AG04450 (cell line): ENCODE data around the gene ABLIM3. TPM values are rescaled to one million over a fixed set of nuclear protein-coding genes. Genes with fewer than 3 reads are reported as not detected.
A peak's percentile ranks its signal among the peaks of the same experiment; 100 is the strongest.

Experiments used
- CTCF ChIA-PET: fragments of 300-600, 350-600 bp; formaldehyde crosslinking; extraction: SDS; loops from one replicate; lab custom pipeline; 2022; ENCODE audit warnings: antibody characterized with exemption, inconsistent platforms; lab: Charles Lee
- POLR2A ChIA-PET: fragments of 350-600 bp; formaldehyde crosslinking; extraction: SDS; loops from one replicate; lab custom pipeline; 2021; ENCODE audit warnings: antibody characterized with exemption, inconsistent platforms; lab: Yijun Ruan, JAX
- DNase-seq: peaks from one replicate; pipeline ENCODE4 v3.0.0-alpha.2; 2011; ENCODE audit warnings: low read depth, low spot score
- H3K27ac ChIP-seq: one replicate; pipeline ENCODE4 v1.5.1; 2012; ENCODE audit warnings: low read depth, low read length, control low read depth
- H3K27me3 ChIP-seq: one replicate; pipeline ENCODE4 v1.6.0; 2012; ENCODE audit warnings: low read length; ENCODE audit not compliant: control insufficient read depth, insufficient read depth
- H3K4me3 ChIP-seq: 2 replicates; pipeline ENCODE4 v1.5.1; 2011; ENCODE audit warnings: mild to moderate bottlenecking, low read depth, low read length, control low read depth
- H3K9me3 ChIP-seq: 2 replicates; pipeline ENCODE4 v1.5.1; 2012; ENCODE audit warnings: low read length; ENCODE audit not compliant: control insufficient read depth, insufficient read depth
- polyA plus RNA-seq: library from polyadenylated mRNA; depleted of rRNA; stranded (reverse); fragments of >200 nt; gene quantifications from 2 replicates; pipeline ENCODE4 v1.2.3, GENCODE V29; 2011
- TF ChIP-seq, protein P1 (sequence below): IDR thresholded peaks from 2 replicates; pipeline ENCODE4 v1.5.1; 2011; ENCODE audit warnings: low read depth, low read length, control low read depth, inconsistent platforms

Gene ABLIM3
- polyA plus RNA-seq, 1 experiment = 52.6 TPM

DNA sequence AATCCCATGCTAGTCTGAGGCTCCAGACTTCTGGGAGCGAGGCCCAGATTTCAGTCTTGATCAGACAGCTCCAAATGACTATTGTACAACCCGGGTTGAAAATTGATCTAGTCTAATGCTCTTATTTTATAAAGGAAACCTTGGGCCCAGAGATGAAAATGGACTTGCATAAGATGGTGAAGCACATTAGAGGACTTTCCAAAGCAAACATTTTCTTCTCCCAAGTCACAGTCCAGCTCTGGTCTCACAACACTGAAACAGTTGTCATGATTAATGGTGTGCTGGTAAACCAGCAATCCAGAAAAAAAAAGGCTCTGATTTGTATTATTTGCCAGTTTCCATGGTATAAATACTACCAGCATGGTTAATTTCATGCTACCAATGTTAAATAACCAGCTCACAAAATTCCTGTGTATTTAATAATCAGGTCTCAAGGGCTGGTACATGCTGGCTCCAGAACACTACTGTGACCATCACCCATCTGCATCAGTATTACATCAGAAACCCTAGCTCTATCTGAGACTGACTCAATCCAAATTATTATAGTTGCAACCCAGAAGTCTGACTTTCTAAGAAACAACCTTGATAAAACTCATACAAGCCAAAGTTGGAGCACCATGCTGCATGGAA is 32.5 kb upstream of the ABLIM3 start:
- ChIA-PET CTCF (interaction anchor here (0.9 to 19.4 kb wide), 5 partner anchors 74 to 666 kb away, joined by 3 to 750 read pairs (median 3); no protein-coding TSS in a partner anchor), POLR2A (interaction anchor here (0.6 kb wide), 1 partner anchor 378 kb away, joined by 3 read pairs; no protein-coding TSS in a partner anchor)
- Histone ChIP-seq H3K9me3 (no peaks in the 10 kb centered on the region), H3K4me3 (no peak overlapping the region), H3K27ac (no peak overlapping the region), H3K27me3 (no peaks in the 10 kb centered on the region)
- TF ChIP-seq, protein P1, sequence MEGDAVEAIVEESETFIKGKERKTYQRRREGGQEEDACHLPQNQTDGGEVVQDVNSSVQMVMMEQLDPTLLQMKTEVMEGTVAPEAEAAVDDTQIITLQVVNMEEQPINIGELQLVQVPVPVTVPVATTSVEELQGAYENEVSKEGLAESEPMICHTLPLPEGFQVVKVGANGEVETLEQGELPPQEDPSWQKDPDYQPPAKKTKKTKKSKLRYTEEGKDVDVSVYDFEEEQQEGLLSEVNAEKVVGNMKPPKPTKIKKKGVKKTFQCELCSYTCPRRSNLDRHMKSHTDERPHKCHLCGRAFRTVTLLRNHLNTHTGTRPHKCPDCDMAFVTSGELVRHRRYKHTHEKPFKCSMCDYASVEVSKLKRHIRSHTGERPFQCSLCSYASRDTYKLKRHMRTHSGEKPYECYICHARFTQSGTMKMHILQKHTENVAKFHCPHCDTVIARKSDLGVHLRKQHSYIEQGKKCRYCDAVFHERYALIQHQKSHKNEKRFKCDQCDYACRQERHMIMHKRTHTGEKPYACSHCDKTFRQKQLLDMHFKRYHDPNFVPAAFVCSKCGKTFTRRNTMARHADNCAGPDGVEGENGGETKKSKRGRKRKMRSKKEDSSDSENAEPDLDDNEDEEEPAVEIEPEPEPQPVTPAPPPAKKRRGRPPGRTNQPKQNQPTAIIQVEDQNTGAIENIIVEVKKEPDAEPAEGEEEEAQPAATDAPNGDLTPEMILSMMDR = no peak
- DNase-seq = no peak

DNA sequence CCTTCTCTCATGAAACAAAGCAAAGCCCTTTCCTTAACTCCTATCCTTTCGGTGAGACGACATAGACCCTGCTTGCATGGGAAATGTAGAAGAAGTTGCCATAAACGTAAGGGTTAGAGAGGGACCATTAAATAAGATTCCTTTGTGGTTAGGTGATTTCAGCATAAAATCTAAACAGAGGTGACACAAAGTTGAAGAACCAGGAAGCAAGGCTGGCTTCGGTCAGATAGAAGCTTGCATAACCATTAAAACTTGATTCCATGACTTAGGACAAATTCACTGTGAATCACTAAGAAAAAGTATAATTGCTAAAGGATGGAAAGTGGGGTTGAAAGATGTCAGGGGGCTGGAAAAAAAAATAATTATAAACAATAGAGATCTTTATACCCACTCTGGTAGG is 30.9 kb upstream of the ABLIM3 start:
- POLR2A ChIA-PET = no interaction called here
- no peak for DNase-seq
- Histone ChIP-seq H3K27me3 (no peaks in the 10 kb centered on the region), H3K27ac (no peak overlapping the region), H3K9me3 (no peaks in the 10 kb centered on the region), H3K4me3 (no peak overlapping the region)
- CTCF ChIA-PET = interaction anchor here (0.9 to 19.4 kb wide), 4 partner anchors 63 to 374 kb away, joined by 3 to 750 read pairs (median 8); no protein-coding TSS in a partner anchor
- TF ChIP-seq, protein P1 = no peak

DNA sequence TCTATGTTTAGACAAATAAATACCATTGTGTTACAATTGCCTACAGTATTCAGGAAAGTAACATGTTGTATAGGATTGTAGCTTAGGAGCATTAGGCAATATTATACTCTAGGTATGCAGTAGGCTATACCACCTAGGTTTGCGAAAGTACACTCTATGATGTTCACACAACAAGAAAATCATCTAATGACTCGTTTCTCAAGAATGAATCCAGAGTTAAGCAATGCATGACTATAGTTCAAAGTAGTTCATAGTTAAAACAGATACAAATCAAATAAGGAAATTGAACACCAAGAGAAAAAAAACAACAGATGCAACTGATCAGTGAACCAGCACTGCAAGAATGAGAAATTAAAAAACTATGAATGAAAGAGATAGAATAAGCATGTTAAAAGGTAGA is 27.6 kb upstream of the ABLIM3 start:
- Histone ChIP-seq H3K9me3 (no peaks in the 10 kb centered on the region), H3K4me3 (no peak overlapping the region), H3K27me3 (no peaks in the 10 kb centered on the region), H3K27ac (no peak overlapping the region)
- ChIA-PET CTCF (interaction anchor here (0.9 to 19.4 kb wide), 6 partner anchors 78 to 935 kb away, joined by 3 to 750 read pairs (median 46); no protein-coding TSS in a partner anchor), POLR2A (no interaction called here)
- peak; percentile 46 for DNase-seq
- TF ChIP-seq, protein P1 = no peak

DNA sequence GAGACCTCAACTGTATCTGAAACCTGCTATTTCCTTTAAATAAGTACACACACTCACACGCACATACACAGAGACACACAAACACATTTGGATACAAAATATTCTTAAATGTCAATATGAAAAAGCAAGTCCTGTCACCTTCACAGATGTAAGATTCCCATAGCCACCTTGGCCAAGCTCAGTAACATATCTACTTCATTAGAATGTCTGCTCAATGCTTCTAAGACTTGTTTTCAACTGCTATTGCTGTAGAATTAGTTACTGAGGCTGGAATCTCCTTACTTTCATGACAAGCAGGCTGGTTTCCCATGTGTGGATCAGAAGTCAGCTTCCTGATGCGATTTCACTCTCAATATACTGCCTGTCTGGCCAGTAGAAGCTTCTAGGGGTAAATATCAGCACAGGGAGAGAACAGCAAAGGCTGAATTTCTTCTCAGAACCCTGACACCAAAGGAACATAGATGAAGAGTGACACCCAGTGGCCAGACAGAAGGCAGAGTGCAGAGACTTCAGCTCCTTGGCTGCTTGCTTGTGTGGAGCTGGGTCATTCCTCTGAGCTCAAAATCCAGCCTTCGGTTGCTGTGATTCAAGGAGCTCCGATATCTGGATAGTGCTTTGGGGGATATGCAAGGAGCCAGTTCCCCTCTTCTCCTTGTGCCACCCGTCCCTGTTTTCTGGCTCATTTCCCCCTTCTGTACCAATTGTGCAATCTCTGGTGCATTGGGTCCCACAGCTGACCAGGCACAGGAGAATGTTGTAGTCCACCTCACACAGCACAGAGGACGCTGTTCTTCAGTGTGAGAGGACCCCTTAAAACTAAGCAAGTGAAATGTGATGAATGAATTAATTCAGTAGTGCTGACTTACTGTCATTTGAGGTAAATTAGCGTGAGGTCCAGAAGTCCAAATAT is 26.6 kb upstream of the ABLIM3 start:
- TF ChIP-seq, protein P1 = peak; percentile 87
- no peaks in the 10 kb centered on the region for H3K9me3 ChIP-seq
- ChIA-PET CTCF (interaction anchor here (0.6 to 19.4 kb wide), 84 partner anchors 8 to 939 kb away, joined by 3 to 750 read pairs (median 5); partner anchors contain the start of genes ADRB2, AFAP1L1 and SH3TC2), POLR2A (interaction anchor here (0.6 to 0.8 kb wide), 2 partner anchors 384 to 727 kb away, joined by 3 to 8 read pairs; no protein-coding TSS in a partner anchor)
- H3K4me3 ChIP-seq = no peak overlapping the region
- no peak overlapping the region for H3K27ac ChIP-seq
- DNase-seq = peak; percentile 69
- H3K27me3 ChIP-seq = no peaks in the 10 kb centered on the region
